IMR-90 (cell line): ENCODE measurements around the gene FARSB. TPM values are rescaled to one million over a fixed set of nuclear protein-coding genes. Genes with fewer than 3 reads are reported as not detected.

Experiments
- ATAC-seq: fragments of 200-7000 bp; cut with Tn5 transposase; 2 replicates; pipeline ENCODE4 v1.9.1; 2020; ENCODE audit warnings: low read depth, mild to moderate bottlenecking, moderate library complexity
- BruUV-seq: library from RNA; stranded (reverse); fragments of 400-500 nt; replicated peaks from 2 replicates; lab custom pipeline; 2021; lab: Mats Ljungman, UMichigan
- CTCF ChIA-PET: fragments of 300-600 bp; formaldehyde crosslinking; extraction: SDS; loops from one replicate; lab custom pipeline; 2021; ENCODE audit warnings: antibody characterized with exemption; lab: Yijun Ruan, JAX
- POLR2A ChIA-PET: fragments of 300-600 bp; sonication (Branson Sonifier 250); formaldehyde crosslinking; loops from one replicate; lab custom pipeline; 2022; ENCODE audit warnings: antibody characterized with exemption; ENCODE audit not compliant: unreplicated experiment; lab: Charles Lee
- DNase-seq: peaks from one replicate; pipeline ENCODE4 v3.0.0; 2013
- H2AFZ ChIP-seq: replicated peaks from 2 replicates; pipeline ENCODE3; 2013; ENCODE audit warnings: low read length, mild to moderate bottlenecking; ENCODE audit not compliant: poor library complexity
- H2AK5ac ChIP-seq: 2 replicates; pipeline ENCODE4 v1.6.1; 2013; ENCODE audit warnings: low read depth, low read length, inconsistent platforms
- H2AK9ac ChIP-seq: replicated peaks from 2 replicates; pipeline ENCODE3; 2013; ENCODE audit warnings: mild to moderate bottlenecking, low read depth, low read length, moderate library complexity; ENCODE audit not compliant: poor library complexity
- H2BK120ac ChIP-seq: 2 replicates; pipeline ENCODE4 v1.6.1; 2013; ENCODE audit warnings: low read depth, low read length, inconsistent platforms
- H2BK15ac ChIP-seq: 3 replicates; pipeline ENCODE4 v1.6.1; 2013; ENCODE audit warnings: low read depth, low read length, inconsistent platforms
- H2BK20ac ChIP-seq: 2 replicates; pipeline ENCODE4 v1.6.1; 2013; ENCODE audit warnings: low read depth, mild to moderate bottlenecking, inconsistent platforms, low read length, moderate library complexity
- H2BK5ac ChIP-seq: 2 replicates; pipeline ENCODE4 v1.6.1; 2013; ENCODE audit warnings: mild to moderate bottlenecking, low read depth, low read length, inconsistent platforms; ENCODE audit not compliant: poor library complexity, severe bottlenecking
- H3K14ac ChIP-seq: replicated peaks from 2 replicates; pipeline ENCODE4 v1.6.1; 2013; ENCODE audit warnings: low read depth, low read length, inconsistent platforms
- H3K18ac ChIP-seq: 2 replicates; pipeline ENCODE4 v1.6.1; 2013; ENCODE audit warnings: low read depth, low read length, control low read depth
- H3K23ac ChIP-seq: 2 replicates; pipeline ENCODE4 v1.6.1; 2013; ENCODE audit warnings: low read depth, low read length, inconsistent platforms
- H3K27ac ChIP-seq: 2 replicates; pipeline ENCODE4 v1.5.1; 2013; ENCODE audit warnings: mild to moderate bottlenecking, control low read depth, low read length; ENCODE audit not compliant: insufficient read depth
- H3K27me3 ChIP-seq: 2 replicates; pipeline ENCODE4 v1.6.1; 2013; ENCODE audit warnings: low read length; ENCODE audit not compliant: control insufficient read depth, insufficient read depth
- H3K36me3 ChIP-seq: 2 replicates; pipeline ENCODE4 v1.6.1; 2013; ENCODE audit warnings: low read length, mixed read lengths; ENCODE audit not compliant: control insufficient read depth, insufficient read depth
- H3K4ac ChIP-seq: 2 replicates; pipeline ENCODE4 v1.6.1; 2013; ENCODE audit warnings: low read depth, low read length, inconsistent platforms
- H3K4me1 ChIP-seq: 2 replicates; pipeline ENCODE4 v1.6.1; 2013; ENCODE audit warnings: low read length, mixed read lengths; ENCODE audit not compliant: control insufficient read depth, insufficient read depth
- H3K4me2 ChIP-seq: 2 replicates; pipeline ENCODE4 v1.6.1; 2013; ENCODE audit warnings: low read depth, mild to moderate bottlenecking, control low read depth, low read length, moderate library complexity
- H3K4me3 ChIP-seq: 2 replicates; pipeline ENCODE4 v1.5.1; 2013; ENCODE audit warnings: low read depth, mild to moderate bottlenecking, control low read depth, low read length, moderate library complexity; ENCODE audit not compliant: insufficient read depth
- H3K56ac ChIP-seq: 2 replicates; pipeline ENCODE4 v1.6.1; 2013; ENCODE audit warnings: low read length, inconsistent platforms; ENCODE audit not compliant: insufficient read depth; ENCODE audit errors: extremely low read depth
- H3K79me1 ChIP-seq, 2 experiments: 2 replicates each; pipeline ENCODE4 v1.6.1; 2013; ENCODE audit warnings: low read length in 2 of 2, inconsistent platforms in 1 of 2, low read depth in 1 of 2
- H3K9ac ChIP-seq: 2 replicates; pipeline ENCODE4 v1.6.1; 2013; ENCODE audit warnings: low read depth, low read length, control low read depth
- H3K9me1 ChIP-seq: 2 replicates; pipeline ENCODE4 v1.6.1; 2013; ENCODE audit warnings: low read length, inconsistent platforms; ENCODE audit not compliant: insufficient read depth
- H3K9me3 ChIP-seq: 2 replicates; pipeline ENCODE4 v1.6.1; 2013; ENCODE audit warnings: low read length; ENCODE audit not compliant: control insufficient read depth, insufficient read depth
- H4K20me1 ChIP-seq: 2 replicates; pipeline ENCODE4 v1.6.1; 2013; ENCODE audit warnings: low read length, inconsistent platforms; ENCODE audit not compliant: insufficient read depth
- H4K5ac ChIP-seq: 2 replicates; pipeline ENCODE4 v1.6.1; 2013; ENCODE audit warnings: mild to moderate bottlenecking, low read depth, low read length, control low read depth
- H4K8ac ChIP-seq, 2 experiments: 2 replicates each; pipeline ENCODE4 v1.6.1; 2013; ENCODE audit warnings: low read depth in 2 of 2, low read length in 2 of 2, control low read depth in 1 of 2, inconsistent platforms in 1 of 2
- H4K91ac ChIP-seq: 2 replicates; pipeline ENCODE4 v1.6.1; 2013; ENCODE audit warnings: low read depth, low read length, inconsistent platforms; ENCODE audit not compliant: insufficient read depth
- CTCF ChIP-seq: conservative IDR thresholded peaks from 2 replicates; pipeline ENCODE4 v1.5.1; 2012; ENCODE audit warnings: mild to moderate bottlenecking, low read depth, low read length, improper control_type of control experiment
- POLR2A ChIP-seq: IDR thresholded peaks from 2 replicates; pipeline ENCODE4 v1.6.1; 2012; ENCODE audit warnings: mild to moderate bottlenecking, low read depth, low read length
- RAD21 ChIP-seq: IDR thresholded peaks from 2 replicates; pipeline ENCODE4 v1.6.1; 2012; ENCODE audit warnings: low read length, improper control_type of control experiment
- RFX5 ChIP-seq: IDR thresholded peaks from 2 replicates; pipeline ENCODE4 v1.8.0; 2012; ENCODE audit warnings: low read depth, mild to moderate bottlenecking, low read length, moderate library complexity
- SMC3 ChIP-seq: fragments of 150-350 bp; IDR thresholded peaks from 2 replicates; pipeline ENCODE4 v1.6.1; 2016; ENCODE audit warnings: low read depth, mild to moderate bottlenecking, antibody characterized with exemption, low read length, moderate library complexity
- USF2 ChIP-seq: fragments of 150-350 bp; IDR thresholded peaks from 2 replicates; pipeline ENCODE4 v1.6.1; 2017; ENCODE audit warnings: mild to moderate bottlenecking, antibody characterized with exemption, low read length, low read depth
- WGBS, 2 experiments: methylation state at CpG; one replicate each; pipeline versions ENCODE4 v1.1.5 to v1.1.7; 2013; ENCODE audit warnings: missing lambda C conversion rate in 2 of 2; ENCODE audit not compliant: insufficient read length in 1 of 2; ENCODE audit errors: extremely low coverage in 2 of 2; 5-methylcytosine and 5-hydroxymethylcytosine counted together
- dilution Hi-C: fragments of 300-500 bp; cut with HindIII; formaldehyde crosslinking; loops from one replicate; pipeline ENCODE4 v1.14.3; 2018; ENCODE audit warnings: low sequenced_read_pairs; ENCODE audit not compliant: unreplicated experiment
- in situ Hi-C: fragments of 300-500 bp; cut with MboI; formaldehyde crosslinking; loops from 3 replicates; pipeline ENCODE4 v1.14.3; 2019; ENCODE audit warnings: low sequenced_read_pairs, inconsistent platforms, mixed read lengths
- intact Hi-C: fragments of 100-400 bp; cut with micrococcal nuclease; formaldehyde crosslinking; loops from 2 replicates; pipeline ENCODE4 v1.10.0; 2022
- polyA plus RNA-seq, 3 experiments: library from polyadenylated mRNA; depleted of rRNA; stranded (reverse); fragments of >200 nt; gene quantifications; 2 replicates each; pipeline ENCODE4 v1.2.3, GENCODE V29; 2012; ENCODE audit warnings: low replicate concordance in 1 of 3
- total RNA-seq: library from RNA; depleted of rRNA; stranded (reverse); fragments of >200 nt; gene quantifications from 2 replicates; pipeline ENCODE4 v1.2.3, GENCODE V29; 2012
- TF ChIP-seq, protein P1 (sequence below): fragments of 150-350 bp; IDR thresholded peaks from 2 replicates; pipeline ENCODE4 v1.6.1; 2016; ENCODE audit warnings: low read depth, mild to moderate bottlenecking, low read length, moderate library complexity, borderline replicate concordance

Gene FARSB
- total and polyA plus RNA-seq, 2 of the 4 experiments (the other 2 are of a cell fraction) = 21.1 to 32.5 TPM

DNA sequence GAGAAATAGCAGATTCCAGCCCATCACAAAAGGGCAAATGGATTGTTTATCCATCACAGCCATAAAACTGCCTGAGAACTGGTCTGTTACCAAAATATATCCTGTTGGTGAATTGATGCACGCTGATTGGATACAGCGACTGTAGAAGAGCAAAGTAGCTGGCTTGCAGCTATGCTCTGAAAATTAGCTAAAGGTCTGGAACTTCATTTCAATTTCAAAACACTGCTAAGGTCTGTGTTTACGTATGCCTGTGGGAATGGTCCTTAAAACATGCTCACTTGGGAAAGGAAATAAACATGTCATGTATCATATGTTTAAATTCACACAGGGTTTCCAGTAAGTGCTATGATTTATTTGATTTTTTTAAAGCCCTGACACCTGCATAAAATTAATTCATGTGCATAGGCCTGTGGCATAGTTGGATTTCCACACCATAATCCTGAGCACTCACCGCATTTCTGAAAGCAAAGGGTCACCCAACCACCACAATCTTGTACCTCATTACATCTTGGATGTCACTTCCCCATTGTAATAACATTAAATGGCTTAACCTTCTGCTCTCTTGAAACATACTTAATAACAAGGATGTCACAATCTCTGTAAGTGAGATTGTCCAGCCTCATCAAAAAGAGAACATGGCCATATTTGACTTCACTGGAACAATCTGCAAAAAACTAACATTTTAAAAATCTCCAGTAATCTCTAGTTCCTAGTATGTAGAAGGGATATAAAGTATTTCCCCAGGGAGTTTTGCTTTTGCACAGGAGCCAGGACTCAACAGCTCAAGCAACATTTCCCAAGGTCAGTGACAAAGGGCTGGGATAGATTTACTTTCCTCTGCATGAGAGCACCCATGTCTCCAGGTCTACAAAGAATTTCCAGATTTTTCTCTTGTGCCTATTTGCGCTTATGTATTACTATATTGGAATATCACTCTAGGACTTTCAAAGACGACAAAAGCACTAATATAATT, 109.8 kb downstream of the FARSB start (continued):
- TF ChIP-seq, protein P1, sequence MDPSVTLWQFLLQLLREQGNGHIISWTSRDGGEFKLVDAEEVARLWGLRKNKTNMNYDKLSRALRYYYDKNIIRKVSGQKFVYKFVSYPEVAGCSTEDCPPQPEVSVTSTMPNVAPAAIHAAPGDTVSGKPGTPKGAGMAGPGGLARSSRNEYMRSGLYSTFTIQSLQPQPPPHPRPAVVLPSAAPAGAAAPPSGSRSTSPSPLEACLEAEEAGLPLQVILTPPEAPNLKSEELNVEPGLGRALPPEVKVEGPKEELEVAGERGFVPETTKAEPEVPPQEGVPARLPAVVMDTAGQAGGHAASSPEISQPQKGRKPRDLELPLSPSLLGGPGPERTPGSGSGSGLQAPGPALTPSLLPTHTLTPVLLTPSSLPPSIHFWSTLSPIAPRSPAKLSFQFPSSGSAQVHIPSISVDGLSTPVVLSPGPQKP = no peak

DNA sequence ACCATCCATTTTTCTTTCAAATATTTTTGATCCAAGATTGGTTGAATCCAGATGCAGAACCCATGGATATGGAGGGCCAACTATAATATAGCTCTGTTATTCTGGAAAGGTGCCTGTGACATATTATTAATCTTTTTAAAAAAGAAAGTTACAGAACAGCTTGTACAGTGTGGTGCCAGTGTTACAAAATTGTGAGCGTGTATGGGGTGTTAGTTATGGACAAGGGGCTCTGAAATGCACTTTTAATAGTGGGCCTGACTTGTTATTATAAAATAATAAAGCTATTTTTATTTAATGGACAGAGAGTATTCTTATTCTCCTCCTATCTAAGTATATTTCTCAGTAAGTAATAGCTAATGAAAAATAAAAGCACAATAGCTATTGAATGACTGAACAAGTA, 111.2 kb downstream of the FARSB start:
- dilution Hi-C loops (no loop called here), intact Hi-C loops (no loop called here), in situ Hi-C loops (no loop called here)
- CTCF ChIA-PET = interaction anchor here (0.6 to 1.3 kb wide), 2 partner anchors 9 to 227 kb away, joined by 3 read pairs; no protein-coding TSS in a partner anchor
- TF ChIP-seq POLR2A (no peak), RAD21 (no peak), RFX5 (no peak), SMC3 (no peak), CTCF (no peak), USF2 (no peak)
- Histone ChIP-seq H3K4me1 (no peaks in the 10 kb centered on the region), H3K14ac (no peak overlapping the region), H2BK120ac (no peak overlapping the region), H3K4me3 (no peak overlapping the region), H3K23ac (no peak overlapping the region), H4K8ac (no peak overlapping the region), H3K4me2 (no peak overlapping the region), H3K4ac (no peak overlapping the region), H3K27me3 (peaks cover 2% of the 10 kb centered on the region), H3K56ac (no peak overlapping the region), H3K79me1 (no peaks in the 10 kb centered on the region), H2BK5ac (no peak overlapping the region), H2AFZ (no peak overlapping the region), H3K36me3 (no peaks in the 10 kb centered on the region), H2AK9ac (no peak overlapping the region), H4K91ac (no peak overlapping the region), H2BK20ac (no peak overlapping the region), H3K27ac (no peak overlapping the region), H2AK5ac (no peak overlapping the region), H2BK15ac (no peak overlapping the region), H4K5ac (no peak overlapping the region), H4K20me1 (no peaks in the 10 kb centered on the region), H3K9ac (no peak overlapping the region), H3K9me3 (no peaks in the 10 kb centered on the region), H3K9me1 (no peaks in the 10 kb centered on the region), H3K18ac (no peak overlapping the region)
- POLR2A ChIA-PET = no interaction called here
- no peak for ATAC-seq
- BruUV-seq = no TSS peak
- DNase-seq = no peak
- no CpG with 5 or more reads among the region's 1 CpG for WGBS, 2 experiments
